GM19372 (cell line): Measurements from ENCODE around the gene RNASE12.
"Not testable (repeated sequence)": the region's sequence is repeated elsewhere in the genome, so short reads cannot be mapped to it uniquely, and the experiment has no call there.

Source experiments
- ATAC-seq: cut with Tn5 transposase; IDR thresholded peaks from one replicate; pipeline ENCODE4 v1.9.1; 2021; ENCODE audit warnings: mild to moderate bottlenecking, low read depth, moderate library complexity; ENCODE audit not compliant: unreplicated experiment

Gene RNASE12

GRCh38 chr14:20614038-20614840 is 23.1 kb upstream of the RNASE12 start:
- no peak for ATAC-seq

- peak; percentile 60 for ATAC-seq
Measured at GRCh38 chr14:20613094-20614037, 22.2 kb upstream of the RNASE12 start.

- ATAC-seq: no peak
Measured at GRCh38 chr14:20612403-20612802, 21.2 kb upstream of the RNASE12 start.

DNA sequence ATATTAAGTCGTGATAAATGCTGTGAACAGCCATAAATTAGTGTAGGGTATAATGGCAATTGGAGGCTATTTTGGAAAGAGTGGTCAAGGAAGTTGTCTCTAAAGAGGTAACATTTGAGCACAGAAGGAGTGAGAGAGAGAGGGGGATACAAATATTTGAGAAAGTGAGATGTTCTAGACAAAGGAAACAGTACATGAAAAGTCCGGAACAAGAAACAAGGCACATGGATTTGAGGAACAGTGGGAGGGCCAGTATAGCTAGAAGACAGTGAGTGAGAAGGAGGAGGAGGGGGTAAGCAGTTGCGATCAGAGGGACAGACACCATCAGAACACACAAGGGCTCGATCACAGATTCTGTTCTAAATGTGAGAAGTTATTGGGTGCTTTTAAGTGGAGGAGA is 20.1 kb upstream of the RNASE12 start:
- ATAC-seq: no peak

GRCh38 chr14:20610002-20610765 is 19.0 kb upstream of the RNASE12 start:
- no peak for ATAC-seq

DNA sequence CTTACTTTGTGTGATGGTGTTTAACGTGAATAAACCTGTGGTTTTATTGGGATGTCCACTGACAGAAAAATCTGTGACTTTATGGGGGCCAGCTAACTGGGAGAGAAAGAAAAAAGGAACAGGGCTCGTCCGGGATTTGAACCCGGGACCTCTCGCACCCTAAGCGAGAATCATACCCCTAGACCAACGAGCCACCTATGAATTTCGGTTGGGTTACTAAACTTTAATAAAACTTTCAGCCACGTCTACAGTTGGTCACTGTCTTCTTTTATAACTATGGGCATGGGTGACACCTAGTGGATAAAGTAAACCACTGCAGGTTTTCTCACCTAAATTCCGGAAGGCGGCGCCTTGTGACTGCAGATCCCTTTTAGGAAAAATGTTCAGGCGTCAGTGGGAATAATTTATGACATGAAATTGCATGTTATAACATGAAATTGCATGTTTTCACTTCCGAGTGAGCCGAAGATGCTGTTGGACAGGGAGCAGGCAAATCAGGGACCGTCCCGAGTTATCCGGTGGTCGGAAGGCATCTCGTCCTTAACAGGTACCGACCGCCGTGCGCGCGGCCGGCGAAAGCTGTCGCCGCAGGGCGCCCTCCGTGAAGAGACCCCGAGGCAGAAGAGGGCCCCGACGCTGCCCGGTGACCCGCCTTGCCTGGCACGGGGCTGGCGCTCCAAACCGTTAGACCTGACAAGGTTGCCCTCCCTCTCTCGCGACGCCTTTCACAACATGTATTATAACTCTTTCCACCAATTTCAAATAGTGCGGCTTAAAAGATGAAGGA is 18.2 kb upstream of the RNASE12 start:
- peak; percentile 22 for ATAC-seq

- no peak for ATAC-seq
Measured at GRCh38 chr14:20608383-20609110, 17.4 kb upstream of the RNASE12 start.

DNA sequence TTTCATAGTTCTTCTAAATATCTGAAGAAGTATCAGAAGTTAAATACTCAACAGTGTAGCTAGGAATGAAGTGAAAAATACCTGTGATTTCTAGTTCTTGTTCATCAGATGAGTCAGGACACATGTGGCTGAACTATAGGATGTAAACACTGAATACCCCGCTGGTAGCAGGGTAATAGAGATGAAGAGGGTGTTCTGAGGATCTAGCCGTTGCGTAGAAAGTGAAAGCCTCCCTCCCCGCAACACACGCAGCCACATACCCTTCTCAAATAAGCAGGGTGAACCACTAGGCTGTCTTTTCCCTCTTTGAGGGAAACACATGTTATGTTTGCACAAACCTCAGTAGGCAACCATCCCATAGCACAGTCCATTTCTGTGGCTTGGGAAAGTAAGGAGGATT is 16.4 kb upstream of the RNASE12 start:
- no peak for ATAC-seq

GRCh38 chr14:20606902-20607242 is 15.7 kb upstream of the RNASE12 start:
- ATAC-seq: no peak

- ATAC-seq: no peak
Measured at GRCh38 chr14:20606190-20606901, 15.2 kb upstream of the RNASE12 start.

- no peak for ATAC-seq
Measured at GRCh38 chr14:20603813-20604690, 12.9 kb upstream of the RNASE12 start.

- ATAC-seq: no peak
Measured at GRCh38 chr14:20602583-20602982, 11.4 kb upstream of the RNASE12 start.

DNA sequence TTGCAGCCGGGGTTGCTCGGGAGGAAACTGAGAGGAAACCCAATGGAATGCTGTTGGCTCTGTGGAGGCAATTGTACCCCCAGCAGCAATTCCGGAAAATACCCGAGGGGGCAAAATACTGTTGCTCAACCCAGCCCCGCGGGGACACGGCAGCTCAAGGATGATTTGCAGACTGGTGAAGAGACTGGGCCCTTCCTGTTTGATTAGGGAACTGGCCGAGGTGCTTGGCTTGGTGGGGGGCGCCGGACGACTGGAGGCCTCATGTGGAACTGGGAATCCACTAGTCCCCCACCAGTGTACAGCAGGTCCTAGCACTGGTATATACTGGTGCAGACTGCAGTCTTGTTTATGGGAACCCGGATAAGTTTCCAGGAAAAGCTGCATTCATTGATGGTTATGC is 10.3 kb upstream of the RNASE12 start:
- ATAC-seq: no peak

GRCh38 chr14:20597108-20597507 is 5.9 kb upstream of the RNASE12 start:
- no peak for ATAC-seq

DNA sequence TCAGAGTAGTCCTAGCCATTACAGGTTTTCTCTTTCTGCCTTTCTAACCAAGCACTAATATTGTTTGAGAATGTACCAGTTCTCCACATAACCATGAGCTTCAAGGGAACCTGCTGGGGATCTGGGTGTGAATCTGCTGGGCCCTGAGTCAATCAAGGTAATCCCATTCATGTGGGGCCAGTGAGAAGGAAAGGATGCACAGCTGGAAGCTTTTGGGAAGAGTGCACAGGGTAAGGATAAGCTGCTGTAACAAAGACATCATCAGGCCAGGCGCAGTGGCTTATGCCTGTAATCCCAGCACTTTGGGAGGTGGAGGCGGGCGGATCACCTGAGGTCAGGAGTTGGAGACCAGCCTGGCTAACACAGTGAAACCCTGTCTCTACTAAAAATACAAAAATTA is 4.5 kb upstream of the RNASE12 start:
- not testable (repeated sequence) for ATAC-seq

DNA sequence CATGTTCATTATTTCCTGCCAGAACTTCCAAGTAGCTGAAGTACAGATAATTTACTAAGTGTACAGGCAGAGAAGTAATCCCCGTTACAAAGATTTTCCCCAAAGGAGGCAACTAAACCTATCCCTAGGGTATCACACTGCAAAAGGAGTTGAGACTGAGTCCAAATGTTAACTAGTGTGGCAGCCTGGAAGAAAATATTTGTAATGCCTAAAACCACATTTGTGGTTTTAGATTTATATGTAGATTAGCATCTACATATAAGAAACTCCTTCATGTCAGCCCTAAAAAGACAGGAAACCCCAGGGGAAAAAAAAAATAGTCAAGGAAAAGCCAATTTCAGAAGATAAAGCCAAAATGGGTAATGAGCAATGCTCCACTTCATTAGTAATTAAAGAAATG is 1.4 kb upstream of the RNASE12 start:
- no peak for ATAC-seq

DNA sequence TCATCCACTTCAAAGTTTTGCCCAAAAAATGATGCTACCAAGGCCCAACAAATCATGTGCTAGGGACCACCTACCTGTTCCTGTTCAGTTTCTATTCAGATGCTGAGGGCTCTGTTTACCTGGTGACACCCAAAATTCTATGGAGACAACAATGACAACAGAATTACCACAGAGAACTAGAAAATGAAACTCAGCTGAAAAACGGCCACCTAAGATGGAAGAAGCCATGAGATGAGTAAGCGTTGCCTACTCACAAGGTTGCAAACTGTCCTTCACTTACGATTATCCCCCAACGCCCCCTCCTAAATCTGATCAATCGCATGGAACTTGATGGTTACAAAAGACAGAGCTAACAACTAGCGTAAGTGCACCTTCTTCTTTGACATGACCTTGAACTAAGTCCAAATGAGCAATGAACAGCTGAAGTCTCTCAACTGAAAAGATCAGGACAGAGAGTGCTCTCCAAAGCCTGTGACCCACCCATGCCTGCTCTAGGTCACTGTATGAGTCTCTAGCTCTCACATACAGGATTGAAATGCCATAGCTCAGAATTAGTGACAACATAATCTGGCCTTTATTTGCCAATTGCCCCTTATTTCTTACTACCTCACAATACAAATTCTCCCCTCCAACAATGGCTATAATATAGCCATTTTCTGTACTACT is 3.6 kb downstream of the RNASE12 start, which contains the start of gene RNASE11:
Gene RNASE11, minus strand, starts transcription at position 513 of the 666 bp plus-strand sequence.
- no peak for ATAC-seq
